ENCODE measurements around the gene ATG5.

Gene ATG5

GRCh38 chr6:106220485-106220884, 105.1 kb downstream of the ATG5 start:
- DNase-seq (ENCODE audit: low read depth) = no peak

GRCh38 chr6:106216527-106216926, 109.0 kb downstream of the ATG5 start:
- DNase-seq (ENCODE audit: low read depth) = no peak

GRCh38 chr6:106215608-106216007, 110.0 kb downstream of the ATG5 start:
- DNase-seq (ENCODE audit: low read depth) = no peak

- no peak for DNase-seq (ENCODE audit: low read depth)
Observed at GRCh38 chr6:106214531-106214930, 111.0 kb downstream of the ATG5 start.

- no peak for DNase-seq (ENCODE audit: low read depth)
Observed at GRCh38 chr6:106213660-106214289, 111.8 kb downstream of the ATG5 start.

GRCh38 chr6:106212576-106212975, 113.0 kb downstream of the ATG5 start:
- DNase-seq (ENCODE audit: low read depth) = no peak

GRCh38 chr6:106206905-106207304, 118.7 kb downstream of the ATG5 start:
- DNase-seq (ENCODE audit: low read depth) = no peak

GRCh38 chr6:106204961-106205360, 120.6 kb downstream of the ATG5 start:
- no peak for DNase-seq (ENCODE audit: low read depth)

GRCh38 chr6:106199998-106200397, 125.6 kb downstream of the ATG5 start:
- no peak for DNase-seq (ENCODE audit: low read depth)

- DNase-seq (ENCODE audit: low read depth) = no peak
Observed at GRCh38 chr6:106199331-106199730, 126.2 kb downstream of the ATG5 start.

GRCh38 chr6:106197441-106197840, 128.1 kb downstream of the ATG5 start:
- DNase-seq (ENCODE audit: low read depth) = no peak

GRCh38 chr6:106194949-106195921, 130.3 kb downstream of the ATG5 start:
- no peak for DNase-seq (ENCODE audit: low read depth)

- no peak for DNase-seq (ENCODE audit: low read depth)
Observed at GRCh38 chr6:106192824-106193223, 132.7 kb downstream of the ATG5 start.

- no peak for DNase-seq (ENCODE audit: low read depth)
Observed at GRCh38 chr6:106188104-106188794, 137.3 kb downstream of the ATG5 start.

GRCh38 chr6:106187424-106187982, 138.1 kb downstream of the ATG5 start:
- no peak for DNase-seq (ENCODE audit: low read depth)

GRCh38 chr6:106186714-106187113, 138.8 kb downstream of the ATG5 start:
- no peak for DNase-seq (ENCODE audit: low read depth)

GRCh38 chr6:106186172-106186571, 139.4 kb downstream of the ATG5 start:
- no peak for DNase-seq (ENCODE audit: low read depth)

GRCh38 chr6:106185615-106186014, 139.9 kb downstream of the ATG5 start:
- no peak for DNase-seq (ENCODE audit: low read depth)

GRCh38 chr6:106184629-106185028, 140.9 kb downstream of the ATG5 start:
- no peak for DNase-seq (ENCODE audit: low read depth)

- DNase-seq (ENCODE audit: low read depth) = no peak
Observed at GRCh38 chr6:106183430-106183829, 142.1 kb downstream of the ATG5 start.

- no peak for DNase-seq (ENCODE audit: low read depth)
Observed at GRCh38 chr6:106182455-106182854, 143.1 kb downstream of the ATG5 start.

- no peak for DNase-seq (ENCODE audit: low read depth)
Observed at GRCh38 chr6:106181664-106182418, 143.7 kb downstream of the ATG5 start.

All from activated gamma-delta T cell treated with anti-CD3 and anti-CD28 coated beads, Interleukin-2, amount 50 U/mL, for 16 hours (primary cell).